ENCODE results near the gene CABCOCO1.
"Not testable (repeated sequence)": the region's sequence is repeated elsewhere in the genome, so short reads cannot be mapped to it uniquely, and the experiment has no call there.

Gene CABCOCO1

GRCh38 chr10:61712105-61712504, 49.4 kb downstream of the CABCOCO1 start:
- not testable (repeated sequence) for DNase-seq

DNA sequence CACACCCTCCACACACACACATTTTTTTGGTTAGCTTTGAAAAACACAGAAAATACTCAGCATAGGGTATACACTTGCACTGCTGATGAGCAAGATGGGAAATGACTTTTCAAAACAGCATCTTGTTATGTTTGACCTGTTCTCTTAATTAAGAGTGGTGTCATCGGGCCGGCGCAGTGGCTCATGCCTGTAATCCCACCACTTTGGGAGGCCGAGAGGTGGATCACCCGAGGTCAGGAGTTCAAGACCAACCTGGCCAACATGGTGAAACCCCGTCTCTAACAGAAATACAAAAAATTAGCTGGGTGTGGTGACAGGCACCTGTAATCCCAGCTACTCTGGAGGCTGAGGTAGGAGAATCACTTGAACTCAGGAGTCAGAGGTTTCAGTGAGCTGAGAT, 56.7 kb downstream of the CABCOCO1 start:
- not testable (repeated sequence) for DNase-seq

GRCh38 chr10:61719906-61720305, 57.2 kb downstream of the CABCOCO1 start:
- DNase-seq = no peak

DNA sequence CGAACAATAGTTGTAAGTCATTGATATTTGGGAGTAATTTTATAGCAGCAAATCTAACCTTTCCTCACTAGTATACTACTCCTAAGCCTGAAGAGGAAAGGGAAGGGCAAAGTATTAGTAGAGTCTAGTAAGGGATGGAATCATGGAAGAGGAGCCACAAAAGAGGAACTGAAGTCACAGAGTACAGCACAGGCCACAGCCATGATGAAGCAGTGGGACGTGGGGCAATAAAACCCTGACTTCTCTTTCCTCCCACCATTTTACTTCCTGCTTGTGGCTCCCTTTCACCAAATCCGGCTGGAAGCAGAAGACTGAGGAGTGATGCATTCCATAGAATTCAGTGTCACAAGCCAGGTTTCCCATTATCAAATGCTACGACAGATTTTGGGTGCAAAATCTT, 58.7 kb downstream of the CABCOCO1 start:
- no peak for DNase-seq

DNA sequence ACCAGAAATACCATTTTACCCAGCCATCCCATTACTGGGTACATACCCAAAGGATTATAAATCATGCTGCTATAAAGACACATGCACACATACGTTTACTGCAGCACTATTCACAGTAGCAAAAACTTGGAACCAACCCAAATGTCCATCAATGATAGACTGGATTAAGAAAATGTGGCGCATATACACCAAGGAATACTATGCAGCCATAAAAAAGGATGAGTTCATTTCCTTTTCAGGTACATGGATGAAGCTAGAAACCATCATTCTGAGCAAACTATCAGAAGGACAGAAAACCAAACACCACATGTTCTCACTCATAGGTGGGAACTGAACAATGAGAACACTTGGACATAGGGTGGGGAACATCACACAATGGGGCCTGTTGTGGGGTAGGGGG, 62.5 kb downstream of the CABCOCO1 start:
- DNase-seq = not testable (repeated sequence)

DNA sequence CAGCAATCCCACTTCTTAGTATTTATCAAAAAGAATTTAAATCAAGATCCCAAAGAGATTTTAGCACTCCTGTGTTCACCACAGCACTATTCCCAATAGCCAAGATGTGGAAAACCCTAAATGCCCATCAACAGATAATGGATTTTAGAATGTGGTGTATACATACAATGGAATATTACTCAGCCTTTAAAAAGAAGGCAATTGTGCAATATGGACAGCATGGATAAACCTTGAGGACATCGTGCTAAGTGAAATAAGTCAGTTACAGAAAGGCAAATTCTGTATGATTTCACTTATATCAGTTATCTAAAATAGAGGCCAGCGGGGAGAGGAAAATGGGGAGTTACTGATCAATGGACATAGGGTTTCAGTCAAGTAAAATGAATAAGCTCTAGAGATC, 66.9 kb downstream of the CABCOCO1 start:
- DNase-seq = no peak

DNA sequence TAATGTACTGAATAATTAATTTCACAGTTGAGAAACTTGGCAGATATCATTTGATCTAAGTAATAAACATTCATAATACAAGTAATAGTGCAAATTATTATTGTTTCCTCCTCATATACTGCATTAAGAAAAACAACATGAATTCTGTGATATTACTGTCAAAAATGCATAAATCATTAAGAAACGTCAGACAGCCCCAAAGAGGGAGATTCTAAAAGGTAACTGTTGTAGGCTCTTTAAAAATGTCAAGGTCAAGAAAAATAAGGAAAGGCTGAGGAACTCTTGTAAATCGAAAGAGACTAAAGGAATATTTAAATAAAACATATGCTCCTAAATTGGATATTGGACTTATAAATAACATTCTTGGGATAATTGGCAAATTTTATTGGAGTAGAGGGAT, 67.9 kb downstream of the CABCOCO1 start:
- no peak for DNase-seq

- DNase-seq = no peak
Observed at GRCh38 chr10:61731638-61732037, 68.9 kb downstream of the CABCOCO1 start.

DNA sequence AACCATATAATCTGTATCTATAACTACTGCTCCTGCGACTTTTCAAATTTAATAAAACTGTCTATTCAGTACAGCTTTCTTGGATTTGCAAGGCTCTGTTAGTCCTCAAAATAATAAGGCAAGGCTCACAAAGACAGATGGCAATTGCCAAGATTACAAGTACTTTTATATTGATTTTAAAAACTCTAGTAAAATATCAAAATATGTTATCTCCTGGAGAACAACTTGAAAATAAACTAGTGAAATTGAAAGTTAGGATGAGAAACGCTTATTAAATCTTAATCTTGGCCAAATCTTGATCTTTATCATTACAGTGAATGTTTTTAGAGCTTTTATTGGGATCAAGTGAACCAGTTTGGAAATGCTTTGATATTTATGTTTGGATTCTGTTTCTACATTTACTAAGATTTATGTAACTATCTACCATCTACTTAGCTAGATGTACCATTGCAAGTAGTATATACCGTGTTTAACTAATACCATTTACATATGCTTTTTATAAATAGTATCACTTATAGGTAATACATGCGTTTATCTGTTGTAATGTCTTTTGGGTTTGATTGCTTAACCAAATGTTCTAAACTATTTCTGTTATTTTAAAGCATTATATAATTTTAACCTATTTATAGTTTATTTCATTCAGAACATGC, 70.0 kb downstream of the CABCOCO1 start:
- DNase-seq = no peak

DNA sequence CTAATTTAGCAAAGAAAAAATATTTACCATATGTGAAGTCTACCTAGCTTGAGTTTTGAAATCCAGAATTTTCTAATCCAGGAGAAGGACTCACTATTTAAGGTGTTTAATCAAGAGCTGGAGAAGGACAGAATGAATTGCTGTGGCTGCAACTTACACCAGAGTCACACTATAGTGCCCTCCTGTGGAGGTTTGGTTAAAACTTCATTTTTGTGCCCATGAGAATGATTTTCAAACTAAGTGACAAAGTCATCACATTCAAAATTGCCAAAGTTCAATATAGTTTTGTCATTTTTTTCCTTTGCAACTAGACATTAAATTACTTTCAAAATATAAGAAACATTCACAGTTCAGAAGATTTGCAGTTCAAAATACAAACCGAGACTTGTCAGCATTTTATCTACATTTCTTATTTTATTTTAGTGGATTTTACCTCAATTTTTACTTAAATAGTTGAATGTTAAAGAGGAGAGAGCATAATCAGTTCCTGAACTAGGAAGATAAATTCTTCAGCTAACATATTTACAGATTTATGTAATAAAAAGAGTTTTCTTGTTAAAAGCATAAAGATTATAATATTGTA, 70.7 kb downstream of the CABCOCO1 start:
- peak in 9 of 56 donors; percentile 0 to 47 (median 6) for DNase-seq

DNA sequence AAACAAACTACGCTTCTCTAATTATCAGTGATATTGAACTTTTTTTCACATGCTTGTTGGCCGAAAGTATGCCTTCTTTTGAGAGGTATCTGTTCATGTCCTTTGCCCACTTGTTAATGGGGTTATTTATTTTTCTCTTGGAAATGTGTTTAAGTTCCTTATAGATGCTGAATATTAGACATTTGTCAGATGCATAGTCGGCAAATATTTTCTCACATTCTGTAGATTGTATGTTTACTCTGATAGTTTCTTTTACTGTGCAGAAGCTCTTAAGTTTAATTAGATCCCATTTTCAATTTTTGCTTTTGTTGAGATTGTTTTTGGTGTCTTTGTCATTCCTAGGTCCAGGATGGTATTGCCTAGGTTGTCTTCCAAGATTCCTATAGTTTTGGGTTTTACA, 73.2 kb downstream of the CABCOCO1 start:
- no peak for DNase-seq

- not testable (repeated sequence) for DNase-seq
Observed at GRCh38 chr10:61737455-61737854, 74.7 kb downstream of the CABCOCO1 start.

GRCh38 chr10:61742812-61743211, 80.1 kb downstream of the CABCOCO1 start:
- DNase-seq = no peak

- no peak for DNase-seq
Observed at GRCh38 chr10:61744469-61744868, 81.7 kb downstream of the CABCOCO1 start.

DNA sequence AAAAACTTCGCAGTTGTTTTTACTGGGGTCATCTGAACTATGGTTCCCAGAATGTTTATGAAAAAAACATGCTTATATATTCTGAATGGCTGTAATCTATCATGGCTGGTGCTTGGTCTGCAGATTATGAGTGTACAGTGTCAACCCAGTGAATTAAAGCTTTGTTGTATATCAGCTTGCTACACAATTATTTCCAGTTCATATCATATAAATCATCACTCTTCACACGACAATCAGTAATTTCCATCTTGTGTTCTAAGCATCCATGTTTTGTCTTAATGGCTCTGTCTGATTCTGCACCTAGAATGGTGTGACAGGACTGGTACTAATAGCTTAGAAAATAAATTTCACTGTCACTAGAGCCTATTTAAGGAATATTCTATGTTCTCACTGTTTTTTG, 83.6 kb downstream of the CABCOCO1 start:
- DNase-seq = no peak

DNA sequence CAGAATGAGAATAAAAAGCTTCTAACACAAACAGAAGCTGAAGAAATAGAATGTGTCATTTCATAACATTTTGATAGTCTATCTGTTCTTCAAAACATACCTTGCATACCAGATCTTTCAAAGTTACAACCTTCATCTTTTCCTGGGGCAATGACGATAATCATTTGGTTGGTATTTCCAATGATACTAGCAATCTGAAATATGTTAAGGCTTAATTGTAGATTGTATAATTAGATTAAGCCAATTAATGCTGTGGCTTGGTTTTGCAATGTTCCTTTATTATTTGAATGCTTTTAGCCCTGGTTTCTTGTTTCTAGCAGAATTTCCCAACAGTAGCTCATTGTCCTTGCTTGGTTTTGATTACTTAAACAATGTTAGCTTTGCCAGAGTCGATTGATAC, 84.6 kb downstream of the CABCOCO1 start:
- DNase-seq = no peak

GRCh38 chr10:61749291-61749690, 86.6 kb downstream of the CABCOCO1 start:
- DNase-seq = no peak

GRCh38 chr10:61750943-61751471, 88.3 kb downstream of the CABCOCO1 start:
- peak in 13 of 56 donors; percentile 0 to 25 (median 9) for DNase-seq

- DNase-seq = no peak
Observed at GRCh38 chr10:61751599-61751998, 88.9 kb downstream of the CABCOCO1 start.

GRCh38 chr10:61752111-61753011, 89.6 kb downstream of the CABCOCO1 start:
- no peak for DNase-seq

DNA sequence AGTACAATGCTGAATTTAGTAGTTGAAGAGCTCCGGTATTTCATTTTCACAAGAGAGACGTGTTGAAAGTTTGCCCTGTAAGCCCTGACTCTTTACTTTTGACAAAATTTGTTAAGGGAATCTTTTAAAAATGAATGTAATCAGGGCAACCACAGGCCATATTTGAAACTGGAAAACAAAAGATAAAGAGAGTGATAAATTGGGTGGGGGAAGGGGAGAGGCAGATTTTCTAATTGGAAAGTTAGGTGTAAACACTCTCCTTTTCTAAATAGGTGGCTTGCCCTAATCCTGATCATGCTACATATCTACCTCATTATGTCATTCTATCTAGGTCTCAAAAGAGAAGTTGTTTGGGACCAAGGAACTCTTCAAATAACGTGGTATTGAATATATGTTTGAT, 90.7 kb downstream of the CABCOCO1 start:
- no peak for DNase-seq
